ENCODE results near the gene SLX4. TPM values are rescaled to one million over a fixed set of nuclear protein-coding genes. Genes with fewer than 3 reads are reported as not detected.

The SLX4 gene
- polyA plus RNA-seq, 1 of the 3 experiments (the other 2 are of a cell fraction) = 2.1 TPM

DNA sequence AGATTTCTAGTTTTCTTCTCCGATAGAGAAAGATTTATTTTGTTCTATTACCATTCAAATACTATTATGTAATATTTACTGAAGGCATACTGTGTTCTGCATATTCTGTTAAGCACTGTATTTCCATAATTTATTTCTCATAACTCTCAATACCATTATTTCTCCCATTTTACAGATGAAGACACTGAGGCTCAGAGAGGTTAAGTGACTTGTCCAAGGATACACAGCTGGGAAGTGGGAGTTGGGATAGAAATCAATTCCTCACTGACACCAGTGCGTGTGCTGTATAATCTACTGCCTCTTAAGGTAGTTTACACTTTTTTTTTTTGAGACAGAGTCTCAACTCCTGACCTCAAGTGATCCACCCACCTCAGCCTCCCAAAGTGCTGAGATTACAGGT is 41.6 kb downstream of the SLX4 start (continued):
- no peak for TF ChIP-seq TEAD4 (IDR thresholded peaks at IDR 0.05; ENCODE audit: borderline replicate concordance, insufficient read depth)

DNA sequence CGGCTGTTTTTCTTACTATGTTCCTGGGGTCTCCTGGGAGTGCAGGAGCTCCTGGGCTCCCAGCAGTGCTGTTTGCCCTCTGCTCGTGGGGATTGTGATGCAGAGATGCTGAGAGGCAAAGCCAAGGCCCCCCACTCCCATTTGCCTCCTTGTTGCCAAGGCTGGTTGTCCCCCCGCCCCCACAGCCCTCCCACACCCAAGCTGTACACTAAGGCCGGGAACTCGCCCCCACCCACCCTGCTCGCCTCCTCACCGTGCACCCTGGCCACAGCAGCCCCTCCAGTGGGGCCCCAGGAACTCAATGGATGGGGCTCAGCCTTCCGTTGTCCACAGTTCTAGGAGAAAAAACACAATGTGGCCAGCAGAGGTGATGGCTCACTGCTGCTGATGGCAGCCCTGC is 44.4 kb downstream of the SLX4 start:
- POLR2A ChIA-PET = no interaction called here
- CTCF ChIA-PET = no interaction called here
- WGBS (ENCODE audit: low lambda C conversion rate) = 41% methylated on average over 7 of the region's 8 CpGs

More for the DNA sequence above, 44.4 kb downstream of the SLX4 start:
- Histone ChIP-seq H3K27me3 (ENCODE audit: insufficient read depth) (no peaks in the 10 kb centered on the region), H3K4me3 (ENCODE audit: low read depth in 2 of 2, low read length in 1 of 2) (no peak overlapping the region), H3K9ac (no peak overlapping the region), H3K9me3 (no peaks in the 10 kb centered on the region), H2AFZ (ENCODE audit: low read depth) (no peak overlapping the region), H3K9me2 (no peaks in the 10 kb centered on the region), H3F3A (replicated peaks; ENCODE audit: insufficient read depth) (no peaks in the 10 kb centered on the region), H3K36me3 (replicated peaks in 1 of 2; ENCODE audit: control insufficient read depth in 1 of 2, insufficient read depth in 2 of 2, low read length in 1 of 2) (no peaks in the 10 kb centered on the region), H3K4me2 (no peak overlapping the region), H3K27ac (ENCODE audit: low read depth in 2 of 2, low read length in 1 of 2) (no peak overlapping the region), H4K20me1 (ENCODE audit: insufficient read depth) (no peaks in the 10 kb centered on the region), H3K79me2 (ENCODE audit: insufficient read depth) (no peaks in the 10 kb centered on the region), H3K4me1 (ENCODE audit: control insufficient read depth in 1 of 2, insufficient read depth in 2 of 2, low read depth in 1 of 2, low read length in 1 of 2) (no peaks in the 10 kb centered on the region)
- DNase-seq = no peak
- no peak for TF ChIP-seq CHD2 (IDR thresholded peaks at IDR 0.05; ENCODE audit: low read length, partially characterized antibody)
- TF ChIP-seq POLR2AphosphoS5 (IDR thresholded peaks at IDR 0.05; ENCODE audit: low read depth, low read length) = no peak
- TF ChIP-seq, protein P1, sequence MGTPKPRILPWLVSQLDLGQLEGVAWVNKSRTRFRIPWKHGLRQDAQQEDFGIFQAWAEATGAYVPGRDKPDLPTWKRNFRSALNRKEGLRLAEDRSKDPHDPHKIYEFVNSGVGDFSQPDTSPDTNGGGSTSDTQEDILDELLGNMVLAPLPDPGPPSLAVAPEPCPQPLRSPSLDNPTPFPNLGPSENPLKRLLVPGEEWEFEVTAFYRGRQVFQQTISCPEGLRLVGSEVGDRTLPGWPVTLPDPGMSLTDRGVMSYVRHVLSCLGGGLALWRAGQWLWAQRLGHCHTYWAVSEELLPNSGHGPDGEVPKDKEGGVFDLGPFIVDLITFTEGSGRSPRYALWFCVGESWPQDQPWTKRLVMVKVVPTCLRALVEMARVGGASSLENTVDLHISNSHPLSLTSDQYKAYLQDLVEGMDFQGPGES (IDR thresholded peaks at IDR 0.05; ENCODE audit: low read depth, low read length) = no peak
- no peak for TF ChIP-seq NRF1 (IDR thresholded peaks at IDR 0.05; ENCODE audit: low read depth, low read length)
- no peak for TF ChIP-seq JUND (IDR thresholded peaks at IDR 0.05)
- TF ChIP-seq, protein P2, sequence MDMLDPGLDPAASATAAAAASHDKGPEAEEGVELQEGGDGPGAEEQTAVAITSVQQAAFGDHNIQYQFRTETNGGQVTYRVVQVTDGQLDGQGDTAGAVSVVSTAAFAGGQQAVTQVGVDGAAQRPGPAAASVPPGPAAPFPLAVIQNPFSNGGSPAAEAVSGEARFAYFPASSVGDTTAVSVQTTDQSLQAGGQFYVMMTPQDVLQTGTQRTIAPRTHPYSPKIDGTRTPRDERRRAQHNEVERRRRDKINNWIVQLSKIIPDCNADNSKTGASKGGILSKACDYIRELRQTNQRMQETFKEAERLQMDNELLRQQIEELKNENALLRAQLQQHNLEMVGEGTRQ (IDR thresholded peaks at IDR 0.05; ENCODE audit: borderline replicate concordance, low read depth, low read length) = no peak
- no peak for TF ChIP-seq RAD21 (IDR thresholded peaks at IDR 0.05; ENCODE audit: low read length)
- TF ChIP-seq EP300 (IDR thresholded peaks at IDR 0.05; ENCODE audit: borderline replicate concordance in 1 of 2, low read depth in 1 of 2, low read length in 1 of 2) = no peak
- TF ChIP-seq NFIC (IDR thresholded peaks at IDR 0.05; ENCODE audit: borderline replicate concordance) = no peak
- TF ChIP-seq USF1 (IDR thresholded peaks at IDR 0.05; ENCODE audit: borderline replicate concordance, low read depth) = no peak
- TF ChIP-seq YY1 (IDR thresholded peaks at IDR 0.05; ENCODE audit: low read depth) = no peak
- TF ChIP-seq MEF2A (IDR thresholded peaks at IDR 0.05; ENCODE audit: borderline replicate concordance, low read depth) = no peak
- TF ChIP-seq GATA2 (CRISPR knock-in tag; IDR thresholded peaks at IDR 0.05) = no peak
- TF ChIP-seq FOXJ3 (CRISPR knock-in tag; IDR thresholded peaks at IDR 0.05) = no peak
- TF ChIP-seq TEAD4 (IDR thresholded peaks at IDR 0.05; ENCODE audit: borderline replicate concordance, insufficient read depth) = no peak
- no peak for TF ChIP-seq RCOR1 (IDR thresholded peaks at IDR 0.05; ENCODE audit: low read length)
- TF ChIP-seq SMC3 (IDR thresholded peaks at IDR 0.05; ENCODE audit: low read depth, low read length) = no peak
- TF ChIP-seq REST (IDR thresholded peaks at IDR 0.05; ENCODE audit: low read depth, low read length) = no peak
- TF ChIP-seq PBX3 (IDR thresholded peaks at IDR 0.05) = no peak
- TF ChIP-seq FOXM1 (IDR thresholded peaks at IDR 0.05; ENCODE audit: low read depth) = no peak

Measured in SK-N-SH (cell line).